ENCODE measurements around the gene C4B. TPM values are rescaled to one million over a fixed set of nuclear protein-coding genes. Genes with fewer than 3 reads are reported as not detected.
"Not testable (repeated sequence)": the region's sequence is repeated elsewhere in the genome, so short reads cannot be mapped to it uniquely, and the experiment has no call there.

Gene C4B
- total RNA-seq, 1 experiment from 2014 or later: 2.7 TPM

DNA sequence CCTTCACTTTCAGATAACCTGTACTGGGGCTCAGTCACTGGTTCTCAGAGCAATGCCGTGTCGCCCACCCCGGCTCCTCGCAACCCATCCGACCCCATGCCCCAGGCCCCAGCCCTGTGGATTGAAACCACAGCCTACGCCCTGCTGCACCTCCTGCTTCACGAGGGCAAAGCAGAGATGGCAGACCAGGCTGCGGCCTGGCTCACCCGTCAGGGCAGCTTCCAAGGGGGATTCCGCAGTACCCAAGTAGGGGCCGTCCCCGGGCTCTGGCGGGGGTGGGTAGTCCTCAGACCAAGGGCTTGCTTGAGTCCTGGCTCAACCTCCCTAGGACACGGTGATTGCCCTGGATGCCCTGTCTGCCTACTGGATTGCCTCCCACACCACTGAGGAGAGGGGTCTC, 15.0 kb downstream of the C4B start:
- not testable (repeated sequence) for H3K36me3 Mint-ChIP-seq (ENCODE audit: insufficient read depth in 1 of 3, low read depth in 3 of 3); H4K20me1 ChIP-seq (ENCODE audit: control insufficient read depth, insufficient read depth, insufficient read length); H2BK15ac ChIP-seq (ENCODE audit: low read depth, low read length); H3K9me3 Mint-ChIP-seq; H2AK5ac ChIP-seq (ENCODE audit: insufficient read length, low read length); H3K4me1 ChIP-seq (ENCODE audit: insufficient read depth, low read length); DNase-seq; H3K14ac ChIP-seq (ENCODE audit: insufficient read depth, low read length); H3K27me3 Mint-ChIP-seq (ENCODE audit: low read depth); H2AFZ ChIP-seq (ENCODE audit: low read length); H4K8ac ChIP-seq (replicated peaks; ENCODE audit: insufficient read length, low read depth, low read length); H4K91ac ChIP-seq (ENCODE audit: insufficient read length, low read depth, low read length); H3K79me1 ChIP-seq (ENCODE audit: insufficient read depth, low read depth, low read length, poor library complexity, severe bottlenecking); H3K9me3 ChIP-seq (ENCODE audit: control insufficient read depth, low read depth, low read length); H3K23ac ChIP-seq (ENCODE audit: insufficient read length, low read depth, low read length); H3K4me3 Mint-ChIP-seq; H3K79me2 ChIP-seq (ENCODE audit: insufficient read depth, low read length); H3K4me2 ChIP-seq (ENCODE audit: insufficient read depth, insufficient read length, low read length); H3K9ac ChIP-seq (ENCODE audit: extremely low read depth, insufficient read length, low read length); H3K4me1 Mint-ChIP-seq; H3K18ac ChIP-seq (ENCODE audit: insufficient read length, low read depth, low read length); H3K4ac ChIP-seq (ENCODE audit: low read depth, low read length); H3T11ph ChIP-seq (ENCODE audit: low read length); H3K27ac Mint-ChIP-seq; H3K27me3 ChIP-seq (ENCODE audit: insufficient read depth, low read length); H4K5ac ChIP-seq (ENCODE audit: insufficient read length, low read depth, low read length); H2BK5ac ChIP-seq (ENCODE audit: insufficient read length, low read length); H2BK120ac ChIP-seq (ENCODE audit: low read depth, low read length, poor library complexity, severe bottlenecking); H3K27ac ChIP-seq (ENCODE audit: insufficient read length, low read depth, low read length); H3K56ac ChIP-seq (ENCODE audit: insufficient read length, low read depth, low read length); H2BK12ac ChIP-seq (ENCODE audit: insufficient read length, low read depth, low read length); H2BK20ac ChIP-seq (ENCODE audit: low read depth, low read length, poor library complexity, severe bottlenecking); H3K23me2 ChIP-seq (ENCODE audit: insufficient read length, low read depth, low read length, poor library complexity, severe bottlenecking)
- WGBS (ENCODE audit: extremely low coverage, insufficient read length, low lambda C conversion rate): no CpG with 5 or more reads among the region's 14 CpGs

DNA sequence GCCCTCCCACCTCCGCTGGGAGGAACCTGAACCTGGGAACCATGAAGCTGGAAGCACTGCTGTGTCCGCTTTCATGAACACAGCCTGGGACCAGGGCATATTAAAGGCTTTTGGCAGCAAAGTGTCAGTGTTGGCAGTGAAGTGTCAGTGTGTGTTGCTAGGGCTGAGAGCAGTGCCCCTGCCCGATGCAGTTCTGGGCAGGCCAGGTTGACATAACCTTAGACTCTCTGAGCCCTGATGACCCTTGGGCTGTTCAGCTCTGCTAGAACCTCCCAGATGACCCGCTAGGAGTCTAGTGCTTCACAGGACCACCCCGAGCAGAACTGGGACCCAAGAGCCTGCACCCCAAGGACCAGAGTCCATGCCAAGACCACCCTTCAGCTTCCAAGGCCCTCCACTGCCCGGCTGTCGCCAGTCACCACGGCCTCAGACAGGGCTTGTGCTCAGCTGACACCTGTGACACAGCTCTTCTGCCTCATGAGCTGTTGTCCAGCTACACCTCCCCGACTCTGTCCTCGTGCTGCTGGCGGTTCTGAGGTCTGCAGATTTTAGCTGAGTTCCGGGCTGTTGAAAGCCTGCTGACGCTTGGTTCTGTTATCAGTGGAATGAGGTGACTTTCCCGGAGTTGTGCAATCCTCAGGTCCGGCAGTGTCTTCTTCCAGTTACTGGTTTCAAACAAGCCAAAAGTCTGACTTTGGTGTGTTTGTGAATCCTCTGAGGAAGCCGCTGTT, 20.9 kb downstream of the C4B start:
- H3K9ac ChIP-seq (ENCODE audit: extremely low read depth, insufficient read length, low read length); H4K5ac ChIP-seq (ENCODE audit: insufficient read length, low read depth, low read length); H3K9me3 ChIP-seq (ENCODE audit: control insufficient read depth, low read depth, low read length); H2BK5ac ChIP-seq (ENCODE audit: insufficient read length, low read length); H2BK15ac ChIP-seq (ENCODE audit: low read depth, low read length); H3T11ph ChIP-seq (ENCODE audit: low read length); H3K18ac ChIP-seq (ENCODE audit: insufficient read length, low read depth, low read length); H3K27ac ChIP-seq (ENCODE audit: insufficient read length, low read depth, low read length); H3K27ac Mint-ChIP-seq; H3K23me2 ChIP-seq (ENCODE audit: insufficient read length, low read depth, low read length, poor library complexity, severe bottlenecking); H3K27me3 ChIP-seq (ENCODE audit: insufficient read depth, low read length); H2BK20ac ChIP-seq (ENCODE audit: low read depth, low read length, poor library complexity, severe bottlenecking); H3K4me1 Mint-ChIP-seq; H2BK12ac ChIP-seq (ENCODE audit: insufficient read length, low read depth, low read length); DNase-seq; H3K4me2 ChIP-seq (ENCODE audit: insufficient read depth, insufficient read length, low read length); H3K27me3 Mint-ChIP-seq (ENCODE audit: low read depth); H4K8ac ChIP-seq (replicated peaks; ENCODE audit: insufficient read length, low read depth, low read length); H4K91ac ChIP-seq (ENCODE audit: insufficient read length, low read depth, low read length); H3K56ac ChIP-seq (ENCODE audit: insufficient read length, low read depth, low read length); H3K4me3 Mint-ChIP-seq; H3K9me3 Mint-ChIP-seq; H3K4me1 ChIP-seq (ENCODE audit: insufficient read depth, low read length); H3K23ac ChIP-seq (ENCODE audit: insufficient read length, low read depth, low read length); H3K79me2 ChIP-seq (ENCODE audit: insufficient read depth, low read length); H4K20me1 ChIP-seq (ENCODE audit: control insufficient read depth, insufficient read depth, insufficient read length); H3K36me3 Mint-ChIP-seq (ENCODE audit: insufficient read depth in 1 of 3, low read depth in 3 of 3); H2BK120ac ChIP-seq (ENCODE audit: low read depth, low read length, poor library complexity, severe bottlenecking); H3K4ac ChIP-seq (ENCODE audit: low read depth, low read length); H3K14ac ChIP-seq (ENCODE audit: insufficient read depth, low read length); H3K79me1 ChIP-seq (ENCODE audit: insufficient read depth, low read depth, low read length, poor library complexity, severe bottlenecking); H2AK5ac ChIP-seq (ENCODE audit: insufficient read length, low read length); H2AFZ ChIP-seq (ENCODE audit: low read length): not testable (repeated sequence)
- no CpG with 5 or more reads among the region's 16 CpGs for WGBS (ENCODE audit: extremely low coverage, insufficient read length, low lambda C conversion rate)
